GM23338 (cell line): ENCODE results near the gene SPATS1. TPM values are rescaled to one million over a fixed set of nuclear protein-coding genes. Genes with fewer than 3 reads are reported as not detected.

Source experiments
- ATAC-seq: fragments of 200-7000 bp; cut with Tn5 transposase; 3 replicates; pipeline ENCODE4 v1.9.1; 2020
- DNase-seq: peaks from one replicate; pipeline ENCODE4 v3.0.0-alpha.2; 2015; ENCODE audit warnings: low spot score
- H2AFZ ChIP-seq: fragments of 200-600 bp; sonication (generic); 2 replicates; pipeline ENCODE4 v1.8.0; 2016; ENCODE audit warnings: antibody characterized with exemption, mild to moderate bottlenecking, moderate library complexity
- H3F3A ChIP-seq: fragments of 200-600 bp; sonication (generic); replicated peaks from 2 replicates; pipeline ENCODE4 v1.8.0; 2017; ENCODE audit warnings: antibody characterized with exemption, mixed run types, low read depth
- H3K27ac ChIP-seq: fragments of 200-600 bp; sonication (generic); 2 replicates; pipeline ENCODE4 v1.6.1; 2016; ENCODE audit warnings: low read depth
- H3K27me3 ChIP-seq: fragments of 200-600 bp; sonication (generic); 2 replicates; pipeline ENCODE4 v1.8.0; 2016; ENCODE audit warnings: mild to moderate bottlenecking, mixed run types, moderate library complexity; ENCODE audit not compliant: insufficient read depth
- H3K36me3 ChIP-seq: fragments of 200-600 bp; sonication (generic); 2 replicates; pipeline ENCODE4 v1.8.0; 2016; ENCODE audit warnings: mild to moderate bottlenecking; ENCODE audit not compliant: insufficient read depth
- H3K4me1 ChIP-seq: fragments of 200-600 bp; sonication (generic); 2 replicates; pipeline ENCODE4 v1.8.0; 2016; ENCODE audit warnings: mild to moderate bottlenecking, moderate library complexity; ENCODE audit not compliant: insufficient read depth
- H3K4me2 ChIP-seq: fragments of 200-600 bp; sonication (generic); 2 replicates; pipeline ENCODE4 v1.7.1; 2017; ENCODE audit warnings: mixed run types
- H3K4me3 ChIP-seq: fragments of 200-600 bp; sonication (generic); 2 replicates; pipeline ENCODE4 v1.6.1; 2016; ENCODE audit warnings: mixed run types
- H3K79me2 ChIP-seq: fragments of 200-600 bp; sonication (generic); replicated peaks from 2 replicates; pipeline ENCODE4 v1.8.0; 2017; ENCODE audit warnings: mild to moderate bottlenecking; ENCODE audit not compliant: insufficient read depth
- H3K9me2 ChIP-seq: fragments of 200-600 bp; sonication (generic); 2 replicates; pipeline ENCODE4 v1.8.0; 2017; ENCODE audit not compliant: insufficient read depth
- H4K20me1 ChIP-seq: fragments of 200-600 bp; sonication (generic); replicated peaks from 2 replicates; pipeline ENCODE4 v1.8.0; 2017; ENCODE audit warnings: mild to moderate bottlenecking; ENCODE audit not compliant: insufficient read depth
- H3K27ac Mint-ChIP-seq: 2 replicates; pipeline ENCODE4 v1.8.0; 2020; ENCODE audit warnings: inconsistent platforms, mild to moderate bottlenecking, moderate library complexity, mixed read lengths
- H3K27me3 Mint-ChIP-seq: 3 replicates; pipeline ENCODE4 v1.8.0; 2022; ENCODE audit warnings: low read depth, mild to moderate bottlenecking, moderate library complexity, mixed read lengths, inconsistent platforms; ENCODE audit not compliant: insufficient read depth, poor library complexity
- H3K36me3 Mint-ChIP-seq: 3 replicates; pipeline ENCODE4 v1.8.0; 2021; ENCODE audit warnings: low read depth, mild to moderate bottlenecking, inconsistent platforms, moderate library complexity, mixed read lengths
- H3K4me1 Mint-ChIP-seq: 3 replicates; pipeline ENCODE4 v1.8.0; 2020; ENCODE audit warnings: mild to moderate bottlenecking, inconsistent platforms, mixed read lengths
- H3K4me3 Mint-ChIP-seq: 3 replicates; pipeline ENCODE4 v1.8.0; 2021; ENCODE audit warnings: moderate library complexity, mild to moderate bottlenecking, inconsistent platforms, mixed read lengths
- H3K9me3 Mint-ChIP-seq: 3 replicates; pipeline ENCODE4 v1.8.0; 2020; ENCODE audit warnings: moderate library complexity, mild to moderate bottlenecking, inconsistent platforms, mixed read lengths
- CREB1 ChIP-seq: fragments of 250-450 bp; sonication (Bioruptor Pico); IDR thresholded peaks from 2 replicates; pipeline ENCODE4 v1.5.0; 2020; ENCODE audit warnings: low read depth, mild to moderate bottlenecking, moderate library complexity
- CTCF ChIP-seq, 2 experiments: fragments of 200-600 bp in 1 of 2; sonication (generic) in 1 of 2; conservative IDR thresholded peaks; 2 replicates each; pipeline versions ENCODE4 v1.5.1 to v1.6.1; 2016 to 2017; ENCODE audit warnings: antibody characterized with exemption in 2 of 2, low read depth in 2 of 2, mild to moderate bottlenecking in 2 of 2, moderate library complexity in 1 of 2
- ETS1 ChIP-seq: IDR thresholded peaks from 2 replicates; pipeline ENCODE4 v1.6.1; 2016; ENCODE audit warnings: antibody characterized with exemption
- EZH2 ChIP-seq: fragments of 200-600 bp; sonication (generic); IDR thresholded peaks from one replicate; pipeline ENCODE4 v1.8.0; 2017; ENCODE audit warnings: antibody characterized with exemption, mild to moderate bottlenecking, low read depth; ENCODE audit not compliant: unreplicated experiment
- EZH2phosphoT487 ChIP-seq: fragments of 200-600 bp; sonication (generic); IDR thresholded peaks from one replicate; pipeline ENCODE4 v1.8.1; 2018; ENCODE audit warnings: antibody characterized with exemption; ENCODE audit not compliant: unreplicated experiment
- JUNB ChIP-seq: IDR thresholded peaks from one replicate; pipeline ENCODE4 v1.6.1; 2016; ENCODE audit warnings: antibody characterized with exemption; ENCODE audit not compliant: unreplicated experiment
- POLR2AphosphoS5 ChIP-seq: IDR thresholded peaks from 2 replicates; pipeline ENCODE4 v1.6.1; 2016; ENCODE audit warnings: antibody characterized with exemption, low read depth
- REST ChIP-seq: IDR thresholded peaks from one replicate; pipeline ENCODE4 v1.6.1; 2018; ENCODE audit warnings: antibody characterized with exemption; ENCODE audit not compliant: unreplicated experiment
- ZNF331 ChIP-seq: fragments of 250-450 bp; sonication (Bioruptor Pico); IDR thresholded peaks from 2 replicates; pipeline ENCODE4 v1.5.0; 2020; ENCODE audit warnings: low read depth, mild to moderate bottlenecking, moderate library complexity
- ZNF462 ChIP-seq: fragments of 250-450 bp; sonication (Bioruptor Pico); IDR thresholded peaks from 2 replicates; pipeline ENCODE4 v1.5.0; 2020; ENCODE audit warnings: mild to moderate bottlenecking, moderate library complexity
- polyA plus RNA-seq: library from polyadenylated mRNA; unstranded; fragments of >200 nt; fragmentation: Nextera tagmentation; extraction: Ambion mirVana; gene quantifications from 2 replicates; pipeline ENCODE4 v1.2.1, GENCODE V29; 2016
- total RNA-seq: library from RNA; depleted of rRNA; stranded (reverse); fragments of >200 nt; shearing (Covaris generic); gene quantifications from 2 replicates; pipeline ENCODE4 v1.2.3, GENCODE V29; 2014

Gene SPATS1
- total and polyA plus RNA-seq, 2 experiments from 2014 or later = not detected

GRCh38 chr6:44329858-44330257, 12.6 kb upstream of the SPATS1 start (continued):
- no peak for TF ChIP-seq CTCF (conservative IDR thresholded peaks at IDR 0.05; ENCODE audit: low read depth in 2 of 2)

GRCh38 chr6:44332585-44332984, 9.9 kb upstream of the SPATS1 start:
- no peak for DNase-seq
- H3K4me3 ChIP-seq = no peak overlapping the region
- Mint-ChIP-seq H3K4me3 (no peak overlapping the region), H3K27me3 (peaks cover 4% of the 10 kb centered on the region), H3K27ac (no peak overlapping the region), H3K4me1 (peaks cover 29% of the 10 kb centered on the region), H3K36me3 (no peaks in the 10 kb centered on the region), H3K9me3 (no peaks in the 10 kb centered on the region)
- H3K27ac ChIP-seq = no peak overlapping the region
- H3K4me1 ChIP-seq = peaks cover 27% of the 10 kb centered on the region
- no peak for ATAC-seq
- H3F3A ChIP-seq = no peaks in the 10 kb centered on the region
- no peaks in the 10 kb centered on the region for H4K20me1 ChIP-seq
- no peaks in the 10 kb centered on the region for H3K79me2 ChIP-seq
- TF ChIP-seq ZNF331 (CRISPR knock-in tag) = no peak
- TF ChIP-seq EZH2phosphoT487 = no peak
- TF ChIP-seq POLR2AphosphoS5 = no peak
- no peak for TF ChIP-seq ZNF462 (CRISPR knock-in tag)
- TF ChIP-seq CREB1 (CRISPR knock-in tag) = no peak
- TF ChIP-seq ETS1 = no peak
- no peak for TF ChIP-seq JUNB
- TF ChIP-seq EZH2 = no peak
- no peak for TF ChIP-seq REST
- H3K4me2 ChIP-seq = no peak overlapping the region
- no peaks in the 10 kb centered on the region for H3K36me3 ChIP-seq
- 0 out of 2 replicates have a peak, but pooled peaks cover 8% of the 10 kb centered on the region for H3K9me2 ChIP-seq
- 0 out of 2 replicates have a peak overlapping the region, but pooled peaks have one; percentile 28 for H2AFZ ChIP-seq
- H3K27me3 ChIP-seq = no peaks in the 10 kb centered on the region
